ENCODE results near the gene WWC1. TPM values are rescaled to one million over a fixed set of nuclear protein-coding genes. Genes with fewer than 3 reads are reported as not detected.
"Not testable (repeated sequence)": the region's sequence is repeated elsewhere in the genome, so short reads cannot be mapped to it uniquely, and the experiment has no call there.

The WWC1 gene
- total RNA-seq, 1 donor from 2014 or later, result 0.51 TPM

DNA sequence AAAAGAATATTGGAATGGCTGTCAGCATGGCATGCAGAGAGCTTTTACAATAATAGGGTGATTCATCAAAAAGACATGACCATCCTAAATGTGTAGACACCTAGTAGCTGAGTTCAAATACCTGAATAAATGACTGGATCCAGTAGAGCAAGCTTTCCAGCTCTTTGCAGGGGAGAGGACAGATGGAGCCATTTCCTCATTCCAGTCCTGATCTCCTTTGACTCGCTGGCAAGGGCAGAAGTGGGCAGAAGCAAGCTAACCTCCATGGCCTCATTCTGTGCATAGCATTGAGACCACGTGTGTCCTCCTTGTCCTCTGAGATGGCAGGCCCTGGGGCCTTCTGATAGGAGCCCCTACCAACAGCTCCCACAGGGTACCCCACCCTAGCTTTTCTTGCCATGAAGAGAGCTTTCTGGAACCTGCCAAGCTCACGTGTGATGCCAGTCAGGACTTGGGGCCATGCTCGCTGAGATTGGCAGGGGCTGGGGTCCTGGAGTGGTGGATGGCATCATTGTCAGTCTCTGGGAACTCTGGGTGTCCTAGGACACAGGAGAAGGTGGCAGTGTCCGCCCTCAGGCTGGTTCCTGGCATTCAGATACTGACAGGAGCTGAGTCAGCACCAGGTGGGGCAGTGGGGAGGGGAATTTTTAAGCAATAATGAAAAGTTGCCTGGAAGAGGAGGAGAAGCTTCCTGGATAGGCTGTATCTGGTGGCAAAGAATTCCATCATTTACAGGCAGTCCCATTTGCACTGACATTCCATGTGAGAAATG, 33.6 kb downstream of the WWC1 start:
- intact Hi-C loops (cut with DNase I), result no loop called here
- no peak for DNase-seq (ENCODE audit: low spot score)

GRCh38 chr5:168327019-168327421, 35.6 kb downstream of the WWC1 start:
- intact Hi-C loops (cut with DNase I), result no loop called here
- no peak for DNase-seq (ENCODE audit: low spot score)

DNA sequence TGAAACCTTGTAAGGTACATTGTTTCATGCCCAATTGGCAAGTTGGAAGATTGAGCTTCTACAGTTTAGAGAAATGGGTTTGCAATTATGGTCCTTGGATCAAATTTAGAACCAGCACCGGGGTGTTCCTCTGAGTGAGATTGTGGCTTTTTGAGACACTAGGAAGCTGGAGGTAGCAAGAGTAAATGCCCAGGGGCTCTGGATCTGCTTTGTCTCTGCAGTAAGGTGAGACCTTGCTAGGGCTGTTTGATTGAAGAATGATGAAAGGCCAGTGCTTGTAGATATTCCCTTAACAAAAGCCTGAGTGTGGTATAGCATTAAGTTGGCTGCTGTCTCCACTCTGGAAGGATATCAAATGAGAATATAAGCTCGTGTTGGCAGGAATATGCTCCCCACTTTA, 36.0 kb downstream of the WWC1 start:
- DNase-seq (ENCODE audit: low spot score), result no peak
- intact Hi-C loops (cut with DNase I), result no loop called here

GRCh38 chr5:168327994-168328393, 36.5 kb downstream of the WWC1 start:
- no peak for DNase-seq (ENCODE audit: low spot score)
- intact Hi-C loops (cut with DNase I), result no loop called here

- intact Hi-C loops (cut with DNase I), result no loop called here
- DNase-seq (ENCODE audit: low spot score), result no peak
Measured at GRCh38 chr5:168328814-168329213, 37.4 kb downstream of the WWC1 start.

DNA sequence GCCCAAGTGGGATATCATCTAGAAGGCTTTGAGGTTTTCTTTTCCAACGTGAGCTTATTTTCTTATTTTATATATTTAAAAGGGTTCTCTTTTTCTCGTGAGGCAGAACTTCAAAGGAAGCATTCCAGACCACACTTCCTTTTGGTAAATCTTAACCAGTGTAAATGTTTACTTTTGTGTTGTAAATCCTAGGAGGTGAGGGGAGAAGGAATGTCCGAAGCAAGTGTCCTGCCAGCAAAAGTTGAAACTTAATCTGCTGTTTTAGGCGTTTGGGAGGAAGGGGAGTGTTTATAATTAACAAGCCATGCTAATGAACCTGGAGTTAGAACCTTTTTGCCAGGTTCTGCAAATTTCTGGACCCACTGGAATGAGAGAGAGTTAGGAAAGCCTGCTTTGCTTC, 37.9 kb downstream of the WWC1 start:
- intact Hi-C loops (cut with DNase I), result no loop called here
- DNase-seq (ENCODE audit: low spot score), result no peak

DNA sequence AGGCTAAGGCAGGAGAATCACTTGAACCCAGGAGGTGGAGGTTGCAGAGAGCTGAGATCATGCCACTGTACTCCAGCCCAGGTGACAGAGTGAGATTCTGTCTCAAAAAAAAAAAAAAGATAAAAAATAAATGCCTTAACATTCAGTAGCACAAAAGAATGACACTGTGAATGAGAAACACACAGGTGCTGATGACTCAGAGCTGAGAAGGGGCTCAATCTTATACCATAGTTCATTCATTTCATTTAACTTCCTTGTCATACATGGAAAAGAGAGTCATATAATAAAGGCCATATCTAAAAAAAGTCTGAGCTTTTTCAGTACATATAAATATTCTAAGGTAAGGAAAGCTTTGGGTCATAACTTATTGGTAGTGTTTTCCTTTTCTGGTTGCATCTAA, 40.6 kb downstream of the WWC1 start:
- no peak for DNase-seq (ENCODE audit: low spot score)
- intact Hi-C loops (cut with DNase I), result no loop called here

GRCh38 chr5:168334280-168334679, 42.8 kb downstream of the WWC1 start:
- intact Hi-C loops (cut with DNase I), result no loop called here
- DNase-seq (ENCODE audit: low spot score), result no peak

GRCh38 chr5:168334695-168335094, 43.2 kb downstream of the WWC1 start:
- no peak for DNase-seq (ENCODE audit: low spot score)
- intact Hi-C loops (cut with DNase I), result no loop called here

DNA sequence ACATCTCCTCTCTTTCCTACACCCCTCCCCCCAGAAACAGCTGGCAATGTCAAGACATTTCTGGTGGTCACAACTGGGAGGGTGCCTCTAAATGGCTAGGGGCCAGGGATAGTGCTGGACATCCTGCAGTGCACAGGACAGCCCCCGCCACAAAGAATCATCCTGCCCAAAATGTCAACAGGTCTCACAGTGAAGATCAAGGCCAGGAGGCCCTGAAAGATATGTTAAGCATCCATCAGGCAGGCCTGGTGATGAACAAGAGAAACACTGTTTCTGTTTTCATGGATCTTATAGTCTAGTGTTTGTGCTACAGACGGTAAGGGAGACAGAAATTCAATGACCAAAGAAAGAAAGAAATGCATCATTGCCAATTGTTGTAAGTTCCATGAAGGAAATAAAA, 45.9 kb downstream of the WWC1 start:
- intact Hi-C loops (cut with DNase I), result no loop called here
- DNase-seq (ENCODE audit: low spot score), result no peak

- peak; percentile 38 for DNase-seq (ENCODE audit: low spot score)
- intact Hi-C loops (cut with DNase I), result no loop called here
Measured at GRCh38 chr5:168339109-168339771, 47.8 kb downstream of the WWC1 start.

DNA sequence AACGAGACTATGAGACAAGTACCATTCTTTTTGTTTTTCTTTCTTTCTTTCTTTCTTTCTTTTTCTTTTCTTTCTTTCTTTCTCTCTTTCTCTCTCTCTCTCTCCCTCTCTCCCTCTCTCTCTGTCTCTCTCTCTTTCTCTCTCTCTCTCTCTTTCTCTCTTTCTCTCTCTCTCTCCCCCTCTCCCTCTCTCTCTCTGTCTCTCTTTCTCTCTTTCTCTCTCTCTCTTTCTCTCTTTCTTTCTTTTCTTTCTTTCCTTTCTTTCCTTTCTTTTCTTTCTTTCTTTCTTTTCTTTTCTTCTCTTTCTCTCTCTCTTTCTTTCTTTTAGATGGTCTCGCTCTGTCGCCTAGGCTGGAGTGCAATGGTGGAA, 48.3 kb downstream of the WWC1 start:
- DNase-seq (ENCODE audit: low spot score); intact Hi-C loops (cut with DNase I): not testable (repeated sequence)

DNA sequence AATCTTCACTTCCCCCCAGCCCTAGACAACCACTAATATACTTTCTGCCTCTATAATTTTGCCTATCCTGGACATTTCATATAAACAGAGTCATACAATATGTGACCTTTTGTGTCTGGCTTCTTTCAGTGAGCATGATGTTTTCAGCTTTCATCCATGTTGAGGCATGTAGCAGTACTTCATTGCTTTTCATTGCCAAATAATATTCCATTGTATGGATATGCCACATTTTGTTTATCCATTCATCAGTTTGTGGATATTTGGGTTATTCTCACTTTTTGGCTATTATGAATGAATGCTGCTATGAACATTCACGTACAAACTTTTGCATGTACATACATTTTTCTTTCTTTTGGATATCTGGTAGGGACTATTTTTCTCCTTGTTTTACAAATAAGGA, 49.0 kb downstream of the WWC1 start:
- intact Hi-C loops (cut with DNase I), result no loop called here
- DNase-seq (ENCODE audit: low spot score), result no peak

DNA sequence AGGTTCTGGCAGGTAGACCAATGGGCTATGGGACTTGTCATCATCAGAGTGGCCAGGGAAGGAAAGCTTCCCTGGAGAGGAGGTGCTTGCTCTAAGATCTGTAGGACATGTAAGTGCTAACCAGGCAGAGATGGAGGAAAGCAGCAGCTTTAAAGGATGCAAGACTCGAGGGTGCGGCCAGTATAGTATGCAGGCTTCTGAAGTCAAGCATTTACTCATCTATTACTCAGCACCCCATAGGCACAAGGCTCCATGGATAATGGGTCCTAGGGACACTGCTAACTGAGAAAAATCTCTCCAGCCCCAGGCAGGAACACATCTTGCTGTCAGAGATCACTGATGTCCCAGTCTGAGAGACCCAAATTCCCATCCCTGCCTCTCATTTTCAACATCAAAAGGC, 49.7 kb downstream of the WWC1 start:
- intact Hi-C loops (cut with DNase I), result no loop called here
- DNase-seq (ENCODE audit: low spot score), result peak; percentile 19

DNA sequence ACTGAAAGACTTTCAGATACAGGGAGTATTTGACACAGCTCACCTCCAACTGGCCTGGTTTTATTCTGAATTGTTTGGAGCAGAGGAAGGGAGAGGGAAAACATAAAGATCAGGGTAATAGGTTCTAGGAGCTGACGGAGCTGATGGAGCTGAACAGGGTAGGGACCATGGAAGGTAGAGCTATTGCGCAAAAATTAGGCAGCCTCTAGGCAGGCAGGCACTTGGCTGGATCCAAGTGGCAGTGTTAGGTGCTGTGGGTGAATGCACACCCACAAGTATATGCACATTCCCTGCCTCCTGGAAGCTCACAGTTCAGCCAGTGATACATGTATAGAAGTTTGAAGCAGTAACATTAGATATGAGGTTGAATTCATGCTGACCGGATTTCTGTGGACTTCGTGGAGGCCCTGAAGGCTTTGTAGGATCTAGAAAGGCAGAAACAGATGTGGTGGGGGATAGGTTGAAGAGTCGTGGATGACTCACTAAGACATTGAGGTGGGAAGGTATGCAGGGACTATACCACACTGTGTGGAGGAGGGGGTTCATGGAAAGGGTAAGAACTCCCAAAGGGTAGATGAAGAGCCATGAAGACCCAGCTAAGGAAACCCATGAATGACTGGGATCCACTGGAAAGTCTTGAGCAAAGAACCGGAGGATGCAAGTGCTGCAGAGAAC, 50.8 kb downstream of the WWC1 start:
- intact Hi-C loops (cut with DNase I), result no loop called here

DNA sequence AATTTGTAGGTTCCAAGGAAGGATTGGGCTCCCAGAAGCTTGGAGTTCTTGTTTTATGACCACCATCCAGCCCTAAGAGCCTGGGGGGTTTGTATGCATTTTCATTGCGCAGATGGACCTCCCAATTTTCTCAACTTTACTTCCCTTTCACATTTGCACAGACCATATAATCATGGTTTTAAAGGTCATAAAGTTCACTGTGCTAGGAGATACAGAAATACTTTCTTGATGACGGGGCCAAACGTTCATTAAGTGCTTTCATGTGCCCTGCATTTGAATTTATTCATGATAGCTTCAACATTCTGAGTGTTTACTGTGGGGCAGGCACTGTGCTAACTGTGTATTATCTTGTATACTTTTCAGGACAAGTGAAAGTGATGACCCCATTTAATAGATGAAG, 51.5 kb downstream of the WWC1 start:
- DNase-seq (ENCODE audit: low spot score), result no peak
- intact Hi-C loops (cut with DNase I), result no loop called here

More for the DNA sequence above, 50.8 kb downstream of the WWC1 start:
- peak; percentile 36 for DNase-seq (ENCODE audit: low spot score)

DNA sequence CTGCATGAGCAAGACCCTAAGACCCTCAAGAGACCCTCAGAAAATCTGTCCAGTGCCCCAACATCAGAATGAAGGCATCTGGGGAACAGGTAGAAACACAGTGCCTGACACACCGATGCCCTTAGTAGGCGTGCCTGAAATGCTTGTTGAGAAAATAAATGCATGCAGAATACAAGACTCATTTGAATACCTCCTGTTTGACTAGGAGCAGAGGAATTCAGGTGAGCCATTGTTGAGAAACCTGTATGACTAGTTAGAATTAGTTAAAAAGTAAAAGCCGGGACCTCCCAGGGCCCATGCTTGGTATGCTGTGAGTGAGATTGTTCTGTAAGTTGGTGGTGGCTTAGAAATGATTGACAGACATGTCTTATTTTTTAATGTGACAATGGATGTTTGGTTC, 55.0 kb downstream of the WWC1 start:
- DNase-seq (ENCODE audit: low spot score), result no peak
- intact Hi-C loops (cut with DNase I), result no loop called here

- DNase-seq (ENCODE audit: low spot score), result peak; percentile 17
- intact Hi-C loops (cut with DNase I), result no loop called here
Measured at GRCh38 chr5:168347368-168348083, 56.1 kb downstream of the WWC1 start.

DNA sequence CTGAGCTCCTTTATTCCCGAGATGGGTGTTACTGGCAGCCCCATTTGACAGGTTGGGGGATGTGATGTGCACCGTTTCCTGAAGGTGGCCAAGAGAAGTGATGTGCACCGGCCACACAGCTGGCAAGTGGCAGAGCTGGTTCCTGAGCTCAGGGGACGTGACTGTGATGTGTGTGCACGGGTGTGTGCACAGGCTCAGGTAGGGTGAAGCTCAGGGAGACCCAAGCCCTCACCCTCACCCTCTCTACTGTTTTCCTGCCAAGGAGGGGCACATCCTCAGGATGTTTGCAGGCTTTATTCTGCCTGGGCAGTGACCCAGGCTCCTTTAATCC, 56.6 kb downstream of the WWC1 start:
- DNase-seq (ENCODE audit: low spot score), result peak; percentile 29
- intact Hi-C loops (cut with DNase I), result no loop called here

- DNase-seq (ENCODE audit: low spot score), result no peak
- intact Hi-C loops (cut with DNase I), result no loop called here
Measured at GRCh38 chr5:168350315-168350714, 58.9 kb downstream of the WWC1 start.

All from cardiac septum (tissue), 1 donor.